B cell (primary cell): ENCODE data around the gene FRMPD4. TPM values are rescaled to one million over a fixed set of nuclear protein-coding genes. Genes with fewer than 3 reads are reported as not detected.

Experiments
- ATAC-seq: fragments of 200-7000 bp; cut with Tn5 transposase; one replicate; pipeline ENCODE4 v1.10.0; 2021; ENCODE audit warnings: low read depth, mild to moderate bottlenecking, moderate number of reproducible peaks, moderate library complexity
- CTCF ChIA-PET: fragments of 350-600 bp; sonication (Branson Sonifier 250); formaldehyde crosslinking; loops from one replicate; lab custom pipeline; 2021; ENCODE audit warnings: antibody characterized with exemption, inconsistent platforms; lab: Charles Lee
- POLR2A ChIA-PET: fragments of 350-600 bp; sonication (Branson Sonifier 250); formaldehyde crosslinking; loops from one replicate; lab custom pipeline; 2021; ENCODE audit warnings: antibody characterized with exemption; lab: Charles Lee
- DNase-seq: peaks from one replicate; pipeline ENCODE4 v3.0.0; 2013
- H2AFZ ChIP-seq: 2 replicates; pipeline ENCODE4 v1.6.1; 2012; ENCODE audit warnings: mild to moderate bottlenecking, low read depth, low read length; ENCODE audit not compliant: insufficient read depth, poor library complexity, severe bottlenecking
- H3K27ac ChIP-seq, 2 donors: 1 replicate in 1 of 2; 2 replicates in 1 of 2; pipeline ENCODE4 v1.5.1; 2012 to 2013; ENCODE audit warnings: low read length in 2 of 2, mild to moderate bottlenecking in 2 of 2, moderate library complexity in 1 of 2
- H3K27me3 ChIP-seq, 4 experiments: fragments of 200-600 bp in 1 of 4; sonication (generic) in 1 of 4; replicated peaks in 1 of 4; 1 replicate in 2 of 4; 2 replicates in 2 of 4; pipeline versions ENCODE4 v1.6.1 to v1.7.0; 2013 to 2016; ENCODE audit warnings: low read length in 3 of 4, mild to moderate bottlenecking in 2 of 4, mixed read lengths in 1 of 4, moderate library complexity in 1 of 4; ENCODE audit not compliant: insufficient read depth in 4 of 4, control insufficient read depth in 3 of 4; ENCODE audit errors: control extremely low read depth in 1 of 4
- H3K36me3 ChIP-seq, 2 experiments: replicated peaks in 1 of 2; 1 replicate in 1 of 2; 2 replicates in 1 of 2; pipeline versions ENCODE4 v1.6.1 to v1.7.1; 2013; ENCODE audit warnings: low read length in 1 of 2; ENCODE audit not compliant: insufficient read depth in 2 of 2, control insufficient read depth in 1 of 2; ENCODE audit errors: control extremely low read depth in 1 of 2, extremely low read depth in 1 of 2
- H3K4me1 ChIP-seq, 2 donors: fragments of 200-600 bp in 1 of 2; sonication (generic) in 1 of 2; 1 replicate in 1 of 2; 2 replicates in 1 of 2; pipeline versions ENCODE4 v1.5.1 to v1.6.1; 2013 to 2017; ENCODE audit warnings: low read length in 2 of 2; ENCODE audit not compliant: control insufficient read depth in 2 of 2, insufficient read depth in 2 of 2
- H3K4me2 ChIP-seq: replicated peaks from 2 replicates; pipeline ENCODE3; 2012; ENCODE audit warnings: mild to moderate bottlenecking, low read depth, low read length; ENCODE audit not compliant: poor library complexity, severe bottlenecking
- H3K4me3 ChIP-seq, 5 experiments: fragments of 200-600 bp in 1 of 5; sonication (generic) in 1 of 5; 1 replicate in 3 of 5; 2 replicates in 2 of 5; pipeline versions ENCODE4 v1.5.1 to v1.7.0; 2011 to 2016; ENCODE audit warnings: low read length in 4 of 5, mild to moderate bottlenecking in 4 of 5, low read depth in 2 of 5, control low read depth in 1 of 5, moderate library complexity in 1 of 5; ENCODE audit not compliant: insufficient read depth in 1 of 5; ENCODE audit errors: control extremely low read depth in 1 of 5, extremely low read depth in 1 of 5
- H3K79me2 ChIP-seq: fragments of 200-600 bp; sonication (generic); one replicate; pipeline ENCODE4 v1.6.0; 2016; ENCODE audit warnings: low read length; ENCODE audit not compliant: control insufficient read depth, insufficient read depth
- H3K9ac ChIP-seq: fragments of 200-600 bp; sonication (generic); 2 replicates; pipeline ENCODE4 v1.6.1; 2017; ENCODE audit warnings: mild to moderate bottlenecking, low read length, moderate library complexity
- H3K9me3 ChIP-seq, 3 donors: one replicate each; pipeline versions ENCODE4 v1.6.1 to v1.7.1; 2013; ENCODE audit warnings: low read length in 2 of 3; ENCODE audit not compliant: control insufficient read depth in 2 of 3, insufficient read depth in 1 of 3; ENCODE audit errors: control extremely low read depth in 1 of 3
- H4K20me1 ChIP-seq: 2 replicates; pipeline ENCODE4 v1.6.0; 2012; ENCODE audit warnings: mild to moderate bottlenecking, low read length; ENCODE audit not compliant: insufficient read depth, control insufficient read depth, poor library complexity, severe bottlenecking
- H3K27ac Mint-ChIP-seq: one replicate; pipeline ENCODE4 v1.8.0; 2021; ENCODE audit warnings: mixed read lengths
- H3K27me3 Mint-ChIP-seq: one replicate; pipeline ENCODE4 v1.8.0; 2021; ENCODE audit warnings: mixed read lengths
- H3K4me1 Mint-ChIP-seq: one replicate; pipeline ENCODE4 v1.8.0; 2021; ENCODE audit warnings: mixed read lengths
- H3K4me3 Mint-ChIP-seq: one replicate; pipeline ENCODE4 v1.8.0; 2021; ENCODE audit warnings: mixed read lengths
- H3K9me3 Mint-ChIP-seq: one replicate; pipeline ENCODE4 v1.8.0; 2022; ENCODE audit warnings: mixed read lengths; ENCODE audit not compliant: insufficient read depth
- CTCF ChIP-seq: fragments of 200-600 bp; IDR thresholded peaks from one replicate; pipeline ENCODE4 v1.8.0; 2022; ENCODE audit warnings: antibody characterized with exemption, mild to moderate bottlenecking
- EZH2 ChIP-seq: IDR thresholded peaks from 2 replicates; pipeline ENCODE4 v1.6.1; 2012; ENCODE audit warnings: borderline replicate concordance, low read depth, mild to moderate bottlenecking, moderate library complexity, low read length; ENCODE audit not compliant: insufficient read depth, poor library complexity, severe bottlenecking
- WGBS: methylation state at CpG from one replicate; pipeline ENCODE4 v1.1.5; 2013; ENCODE audit warnings: missing lambda C conversion rate; ENCODE audit not compliant: insufficient coverage; 5-methylcytosine and 5-hydroxymethylcytosine counted together
- intact Hi-C: fragments of 100-400 bp; cut with micrococcal nuclease; formaldehyde crosslinking; loops from one replicate; pipeline ENCODE4 v1.10.0; 2022
- polyA plus RNA-seq: library from polyadenylated mRNA; depleted of rRNA; stranded (reverse); fragments of >200 nt; gene quantifications from 2 replicates; pipeline ENCODE4 v1.2.3, GENCODE V29; 2012
- total RNA-seq, 2 donors: library from RNA; stranded (reverse); fragments of 120-200 nt in 1 of 2; gene quantifications; 1 replicate in 1 of 2; 2 replicates in 1 of 2; pipeline versions ENCODE4 v1.2.3 to v1.2.4, GENCODE V29; 2013 to 2022

The FRMPD4 gene
- total and polyA plus RNA-seq, 2 donors (not counting 1 experiment from before 2014, with no cell fraction given): not detected

DNA sequence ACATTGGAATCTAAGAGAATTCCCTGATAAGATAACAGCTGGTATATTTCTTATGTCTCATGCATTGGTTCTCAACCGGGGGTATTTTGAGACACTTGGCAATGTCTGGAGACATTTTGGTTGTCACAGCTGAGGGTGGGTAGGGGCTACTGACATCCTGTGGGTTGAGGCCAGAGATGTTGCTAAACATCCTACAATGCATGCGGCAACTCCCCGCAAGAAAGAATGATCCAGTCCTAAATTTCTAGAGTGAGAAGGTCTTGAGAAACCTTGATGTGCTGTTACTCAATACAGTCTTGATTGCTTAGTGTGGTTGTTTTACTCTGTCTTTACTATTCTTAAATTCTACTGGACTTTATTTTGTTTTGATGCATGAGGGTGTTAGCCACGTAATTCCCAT, 287.2 kb downstream of the FRMPD4 start:
- Mint-ChIP-seq H3K27ac (no peak overlapping the region), H3K9me3 (no peaks in the 10 kb centered on the region), H3K4me3 (no peak overlapping the region), H3K27me3 (no peaks in the 10 kb centered on the region), H3K4me1 (no peaks in the 10 kb centered on the region)
- no peaks in the 10 kb centered on the region for H3K79me2 ChIP-seq
- H3K4me2 ChIP-seq: no peak overlapping the region
- H3K9ac ChIP-seq: no peak overlapping the region
- H3K4me3 ChIP-seq: no peak overlapping the region
- CTCF ChIA-PET: no interaction called here
- TF ChIP-seq CTCF: no peak
- TF ChIP-seq EZH2: no peak
- WGBS: 38% methylated on average over 1 of the region's 4 CpGs
- ATAC-seq (no peak), DNase-seq (no peak)
- H3K4me1 ChIP-seq: no peaks in the 10 kb centered on the region
- POLR2A ChIA-PET: no interaction called here
- H2AFZ ChIP-seq: no peak overlapping the region
- H4K20me1 ChIP-seq: no peaks in the 10 kb centered on the region
- H3K27me3 ChIP-seq: no peaks in the 10 kb centered on the region
- H3K9me3 ChIP-seq: no peaks in the 10 kb centered on the region
- intact Hi-C loops: no loop called here
- no peaks in the 10 kb centered on the region for H3K36me3 ChIP-seq
- no peak overlapping the region for H3K27ac ChIP-seq

DNA sequence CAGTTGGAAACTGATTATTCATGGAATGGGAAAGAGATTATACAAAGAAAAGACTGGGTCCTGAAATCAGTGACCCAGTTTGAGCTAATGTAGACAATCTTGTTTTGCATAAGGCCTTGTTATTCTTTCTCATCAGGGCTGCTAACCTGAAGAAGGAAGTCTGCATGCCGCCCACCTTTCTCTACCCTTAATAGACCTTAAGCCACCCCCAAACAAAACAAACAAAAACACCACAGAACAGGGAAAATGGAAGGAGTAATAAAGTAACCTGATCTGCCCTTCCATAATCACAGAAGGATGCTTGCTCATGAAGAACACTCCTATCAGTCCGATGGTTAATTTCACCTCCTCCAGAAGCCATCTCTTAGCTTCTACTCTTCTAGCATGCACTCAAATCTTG, 288.1 kb downstream of the FRMPD4 start:
- no peaks in the 10 kb centered on the region for H3K36me3 ChIP-seq
- H2AFZ ChIP-seq: no peak overlapping the region
- TF ChIP-seq CTCF: no peak
- TF ChIP-seq EZH2: no peak
- H3K4me3 ChIP-seq: no peak overlapping the region
- Mint-ChIP-seq H3K27ac (no peak overlapping the region), H3K27me3 (no peaks in the 10 kb centered on the region), H3K4me1 (no peaks in the 10 kb centered on the region), H3K9me3 (no peaks in the 10 kb centered on the region), H3K4me3 (no peak overlapping the region)
- POLR2A ChIA-PET: no interaction called here
- no peak overlapping the region for H3K27ac ChIP-seq
- no peaks in the 10 kb centered on the region for H4K20me1 ChIP-seq
- no CpG with 5 or more reads among the region's 2 CpGs for WGBS
- no peak for ATAC-seq
- CTCF ChIA-PET: no interaction called here
- H3K9me3 ChIP-seq: no peaks in the 10 kb centered on the region
- H3K9ac ChIP-seq: no peak overlapping the region
- intact Hi-C loops: no loop called here
- no peaks in the 10 kb centered on the region for H3K4me1 ChIP-seq
- no peaks in the 10 kb centered on the region for H3K79me2 ChIP-seq
- H3K4me2 ChIP-seq: no peak overlapping the region
- DNase-seq: no peak
- H3K27me3 ChIP-seq: no peaks in the 10 kb centered on the region
